Fibroblast of pulmonary artery (primary cell): ENCODE results near the gene RBM19.

ENCODE experiments used
- DNase-seq: peaks from one replicate; pipeline ENCODE4 v3.0.0-alpha.2; 2010; ENCODE audit warnings: low read depth
- H3K4me3 ChIP-seq: replicated peaks from 2 replicates; pipeline ENCODE4 v1.5.1; 2011; ENCODE audit warnings: low read depth, mild to moderate bottlenecking, control low read depth, low read length, moderate library complexity
- CTCF ChIP-seq: IDR thresholded peaks from 2 replicates; pipeline ENCODE4 v1.5.1; 2011; ENCODE audit warnings: mild to moderate bottlenecking, control low read depth, low read length, inconsistent platforms; ENCODE audit errors: missing control alignments

Gene RBM19

GRCh38 chr12:113829212-113829611, 136.9 kb downstream of the RBM19 start:
- no peak for DNase-seq
- H3K4me3 ChIP-seq: no peak overlapping the region
- no peak for TF ChIP-seq CTCF

GRCh38 chr12:113827539-113828114, 138.5 kb downstream of the RBM19 start:
- DNase-seq: no peak
- H3K4me3 ChIP-seq: no peak overlapping the region
- no peak for TF ChIP-seq CTCF

GRCh38 chr12:113826805-113827538, 139.2 kb downstream of the RBM19 start:
- TF ChIP-seq CTCF: no peak
- no peak overlapping the region for H3K4me3 ChIP-seq
- no peak for DNase-seq

- no peak for DNase-seq
- TF ChIP-seq CTCF: no peak
- no peak overlapping the region for H3K4me3 ChIP-seq
Measured at GRCh38 chr12:113825705-113826104, 140.4 kb downstream of the RBM19 start.

- TF ChIP-seq CTCF: no peak
- no peak for DNase-seq
- no peak overlapping the region for H3K4me3 ChIP-seq
Measured at GRCh38 chr12:113823816-113824215, 142.3 kb downstream of the RBM19 start.

GRCh38 chr12:113823016-113823415, 143.1 kb downstream of the RBM19 start:
- TF ChIP-seq CTCF: no peak
- H3K4me3 ChIP-seq: no peak overlapping the region
- DNase-seq: no peak

GRCh38 chr12:113820842-113821241, 145.3 kb downstream of the RBM19 start:
- TF ChIP-seq CTCF: no peak
- DNase-seq: no peak
- no peak overlapping the region for H3K4me3 ChIP-seq
